Measurements from ENCODE around the gene CHRM4.

The CHRM4 gene

DNA sequence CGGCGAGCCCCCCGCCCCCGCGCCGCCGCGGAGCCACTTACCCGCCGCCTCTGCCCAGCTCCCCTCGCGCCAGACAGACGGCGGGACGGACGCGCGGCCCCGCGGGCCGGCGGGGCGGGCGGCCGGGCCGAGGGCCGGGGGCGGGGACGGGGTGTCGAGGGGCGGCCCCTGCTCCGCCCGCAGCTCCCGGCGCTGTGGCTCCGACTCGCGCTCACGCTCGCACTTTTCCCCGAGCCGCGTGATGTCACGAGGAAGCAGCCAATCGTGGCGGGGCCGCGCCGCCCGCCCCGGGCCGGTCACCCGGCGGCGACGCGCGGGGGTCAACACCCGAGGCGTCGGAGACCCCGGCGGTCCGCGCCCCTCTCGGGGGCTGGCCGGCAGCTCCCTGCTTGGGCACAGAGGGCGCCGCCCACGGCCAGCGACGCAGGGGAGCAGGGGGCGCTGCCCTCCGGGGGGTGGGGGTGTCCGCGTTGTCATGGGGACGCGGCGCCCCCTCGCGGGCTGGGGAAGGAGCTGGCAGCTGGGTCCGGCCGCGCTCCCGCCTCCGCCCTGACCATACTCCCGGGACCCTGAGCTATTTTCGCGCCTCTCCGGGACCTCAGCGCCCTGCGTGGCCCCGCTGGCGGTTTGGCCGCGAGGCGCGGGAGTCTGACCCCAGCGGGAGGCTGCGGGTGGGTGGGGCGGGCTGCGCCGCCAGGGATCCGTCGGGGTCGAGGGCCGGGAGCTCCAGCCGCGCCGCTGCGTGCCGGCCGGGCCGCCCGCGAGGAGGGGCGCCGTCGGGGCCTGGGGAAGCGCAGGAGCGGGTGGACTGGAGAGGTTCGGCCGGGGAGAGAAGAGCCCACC, at the start of gene CHRM4:
TSS of gene CHRM4 (minus strand) at position 199 of the 843 bp plus-strand sequence. CDS start 5,219 bp downstream, outside the sequence.
- TF ChIP-seq, protein P1, sequence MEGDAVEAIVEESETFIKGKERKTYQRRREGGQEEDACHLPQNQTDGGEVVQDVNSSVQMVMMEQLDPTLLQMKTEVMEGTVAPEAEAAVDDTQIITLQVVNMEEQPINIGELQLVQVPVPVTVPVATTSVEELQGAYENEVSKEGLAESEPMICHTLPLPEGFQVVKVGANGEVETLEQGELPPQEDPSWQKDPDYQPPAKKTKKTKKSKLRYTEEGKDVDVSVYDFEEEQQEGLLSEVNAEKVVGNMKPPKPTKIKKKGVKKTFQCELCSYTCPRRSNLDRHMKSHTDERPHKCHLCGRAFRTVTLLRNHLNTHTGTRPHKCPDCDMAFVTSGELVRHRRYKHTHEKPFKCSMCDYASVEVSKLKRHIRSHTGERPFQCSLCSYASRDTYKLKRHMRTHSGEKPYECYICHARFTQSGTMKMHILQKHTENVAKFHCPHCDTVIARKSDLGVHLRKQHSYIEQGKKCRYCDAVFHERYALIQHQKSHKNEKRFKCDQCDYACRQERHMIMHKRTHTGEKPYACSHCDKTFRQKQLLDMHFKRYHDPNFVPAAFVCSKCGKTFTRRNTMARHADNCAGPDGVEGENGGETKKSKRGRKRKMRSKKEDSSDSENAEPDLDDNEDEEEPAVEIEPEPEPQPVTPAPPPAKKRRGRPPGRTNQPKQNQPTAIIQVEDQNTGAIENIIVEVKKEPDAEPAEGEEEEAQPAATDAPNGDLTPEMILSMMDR (IDR thresholded peaks at IDR 0.05; ENCODE audit: extremely low read depth, insufficient read depth, missing control alignments): peak; percentile 46
- DNase-seq (ENCODE audit: low spot score): peak; percentile 89
- in situ Hi-C loops (cut with MboI; ENCODE audit: low pct_unique_long_range_greater_than_20kb, low sequenced_read_pairs, unreplicated experiment): loop anchor here (10.0 kb wide), 1 partner anchor 143 kb away; no protein-coding TSS in a partner anchor

GRCh38 chr11:46438211-46438610, 46.6 kb upstream of the CHRM4 start:
- TF ChIP-seq, protein P1 (IDR thresholded peaks at IDR 0.05; ENCODE audit: extremely low read depth, insufficient read depth, missing control alignments): no peak
- in situ Hi-C loops (cut with MboI; ENCODE audit: low pct_unique_long_range_greater_than_20kb, low sequenced_read_pairs, unreplicated experiment): no loop called here
- no peak for DNase-seq (ENCODE audit: low spot score)

- no peak for DNase-seq (ENCODE audit: low spot score)
- TF ChIP-seq, protein P1 (IDR thresholded peaks at IDR 0.05; ENCODE audit: extremely low read depth, insufficient read depth, missing control alignments): no peak
- in situ Hi-C loops (cut with MboI; ENCODE audit: low pct_unique_long_range_greater_than_20kb, low sequenced_read_pairs, unreplicated experiment): no loop called here
Measured at GRCh38 chr11:46437122-46437689, 45.6 kb upstream of the CHRM4 start.

DNA sequence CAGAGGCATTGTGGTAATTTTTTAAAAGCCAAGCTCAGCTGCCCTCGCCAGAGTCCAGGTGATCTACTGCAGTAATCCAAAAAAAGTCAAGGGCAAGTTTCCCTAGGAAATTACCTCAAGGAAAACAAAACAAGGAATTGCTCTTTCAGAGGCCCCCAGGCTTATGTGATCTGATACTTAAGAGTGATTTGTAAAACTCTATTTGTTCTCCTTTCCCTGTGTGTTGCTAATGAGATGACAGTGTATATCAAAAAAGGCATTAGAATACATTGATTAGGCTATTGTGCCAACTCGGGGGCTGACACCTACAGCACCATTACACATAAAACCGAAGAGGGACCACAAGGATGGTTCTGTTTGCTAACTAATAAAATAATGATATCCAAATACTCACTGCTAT, 44.5 kb upstream of the CHRM4 start:
- in situ Hi-C loops (cut with MboI; ENCODE audit: low pct_unique_long_range_greater_than_20kb, low sequenced_read_pairs, unreplicated experiment): no loop called here
- TF ChIP-seq, protein P1 (IDR thresholded peaks at IDR 0.05; ENCODE audit: extremely low read depth, insufficient read depth, missing control alignments): no peak
- DNase-seq (ENCODE audit: low spot score): no peak

- in situ Hi-C loops (cut with MboI; ENCODE audit: low pct_unique_long_range_greater_than_20kb, low sequenced_read_pairs, unreplicated experiment): no loop called here
Measured at GRCh38 chr11:46435679-46436078, 44.1 kb upstream of the CHRM4 start.

DNA sequence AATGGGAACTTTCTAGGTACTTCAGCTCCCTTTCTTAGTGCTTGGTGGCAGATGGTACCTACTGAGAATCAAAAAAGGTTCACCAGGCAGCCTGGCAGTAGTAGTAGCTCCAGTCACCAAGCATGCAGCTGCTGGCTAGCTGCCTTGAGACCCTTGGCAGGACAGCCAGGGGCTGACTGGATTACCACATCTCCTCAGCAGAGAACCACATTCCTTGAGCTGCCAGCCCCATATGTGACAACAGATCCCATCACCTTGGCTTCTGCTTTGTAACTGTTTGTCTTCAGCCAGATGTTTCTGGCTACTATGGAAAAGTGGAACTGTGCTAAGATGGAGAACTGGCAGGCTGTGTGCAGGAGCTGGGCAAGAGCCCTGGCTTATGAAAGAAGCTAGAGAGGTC, 39.6 kb upstream of the CHRM4 start:
- in situ Hi-C loops (cut with MboI; ENCODE audit: low pct_unique_long_range_greater_than_20kb, low sequenced_read_pairs, unreplicated experiment): no loop called here
- DNase-seq (ENCODE audit: low spot score): no peak

More at GRCh38 chr11:46435679-46436078, 44.1 kb upstream of the CHRM4 start:
- TF ChIP-seq, protein P1 (IDR thresholded peaks at IDR 0.05; ENCODE audit: extremely low read depth, insufficient read depth, missing control alignments): no peak
- no peak for DNase-seq (ENCODE audit: low spot score)

More for the DNA sequence above, 39.6 kb upstream of the CHRM4 start:
- TF ChIP-seq, protein P1 (IDR thresholded peaks at IDR 0.05; ENCODE audit: extremely low read depth, insufficient read depth, missing control alignments): no peak
